Endothelial cell of umbilical vein (primary cell): ENCODE results near the gene ERBB4. TPM values are rescaled to one million over a fixed set of nuclear protein-coding genes. Genes with fewer than 3 reads are reported as not detected.

ENCODE experiments used
- BruUV-seq: library from RNA; stranded (reverse); fragments of 400-500 nt; replicated peaks from 2 replicates; lab custom pipeline; 2021; lab: Mats Ljungman, UMichigan
- CTCF ChIA-PET: fragments of 300-600, 350-600 bp; sonication (Branson Sonifier 250); formaldehyde crosslinking; loops from one replicate; lab custom pipeline; 2021; ENCODE audit warnings: antibody characterized with exemption, inconsistent platforms; lab: Charles Lee
- POLR2A ChIA-PET: fragments of 300-600, 350-600 bp; sonication (Branson Sonifier 250); formaldehyde crosslinking; loops from one replicate; lab custom pipeline; 2021; ENCODE audit warnings: antibody characterized with exemption, inconsistent platforms; lab: Charles Lee
- DNase-seq: peaks from one replicate; pipeline ENCODE4 v3.0.0-alpha.2; 2011; ENCODE audit warnings: low read depth, low spot score
- FAIRE-seq: peaks from 2 replicates; lab custom pipeline; 2011; peaks lifted over from hg19 to GRCh38; lab: Jason Lieb, UNC
- H2AFZ ChIP-seq: 2 replicates; pipeline ENCODE4 v1.6.0; 2012; ENCODE audit warnings: low read depth, low read length, control low read depth, inconsistent platforms
- H3K27ac ChIP-seq: 2 replicates; pipeline ENCODE4 v1.5.1; 2011; ENCODE audit warnings: low read depth, mild to moderate bottlenecking, control low read depth, low read length, moderate library complexity; ENCODE audit not compliant: insufficient read depth
- H3K27me3 ChIP-seq, 2 experiments: 2 replicates each; pipeline versions ENCODE4 v1.6.0 to v1.6.1; 2011; ENCODE audit warnings: low read length in 2 of 2, mixed read lengths in 1 of 2; ENCODE audit not compliant: control insufficient read depth in 2 of 2, insufficient read depth in 2 of 2
- H3K36me3 ChIP-seq, 2 experiments: 2 replicates in 1 of 2; 3 replicates in 1 of 2; pipeline ENCODE4 v1.5.1; 2011; ENCODE audit warnings: low read length in 2 of 2, mild to moderate bottlenecking in 1 of 2, moderate library complexity in 1 of 2; ENCODE audit not compliant: control insufficient read depth in 2 of 2, insufficient read depth in 2 of 2; ENCODE audit errors: extremely low read depth in 1 of 2
- H3K4me1 ChIP-seq: 3 replicates; pipeline ENCODE4 v1.5.1; 2011; ENCODE audit warnings: mild to moderate bottlenecking, low read length; ENCODE audit not compliant: control insufficient read depth, insufficient read depth; ENCODE audit errors: extremely low read depth
- H3K4me2 ChIP-seq: 2 replicates; pipeline ENCODE4 v1.6.1; 2011; ENCODE audit warnings: low read length, control low read depth, mixed read lengths; ENCODE audit not compliant: insufficient read depth
- H3K4me3 ChIP-seq, 3 experiments: fragments of 200-600 bp in 1 of 3; sonication (generic), shearing (Covaris generic) in 1 of 3; replicated peaks in 1 of 3; 2 replicates each; pipeline ENCODE4 v1.5.1; 2011 to 2016; ENCODE audit warnings: control low read depth in 3 of 3, low read length in 3 of 3, mild to moderate bottlenecking in 2 of 3, inconsistent platforms in 1 of 3, low read depth in 1 of 3, moderate library complexity in 1 of 3; ENCODE audit not compliant: insufficient read depth in 1 of 3
- H3K79me2 ChIP-seq: 2 replicates; pipeline ENCODE4 v1.6.0; 2012; ENCODE audit warnings: low read length, inconsistent platforms; ENCODE audit not compliant: control insufficient read depth, insufficient read depth
- H3K9ac ChIP-seq: replicated peaks from 2 replicates; pipeline ENCODE3; 2011; ENCODE audit warnings: low read length, control low read depth; ENCODE audit not compliant: insufficient read depth; ENCODE audit errors: extremely low read depth
- H3K9me1 ChIP-seq: replicated peaks from 3 replicates; pipeline ENCODE4 v1.6.0; 2011; ENCODE audit warnings: mild to moderate bottlenecking, low read length; ENCODE audit not compliant: control insufficient read depth, insufficient read depth; ENCODE audit errors: extremely low read depth
- H3K9me3 ChIP-seq: replicated peaks from 2 replicates; pipeline ENCODE4 v1.5.1; 2012; ENCODE audit warnings: low read length, inconsistent platforms; ENCODE audit not compliant: control insufficient read depth, insufficient read depth
- H4K20me1 ChIP-seq: replicated peaks from 2 replicates; pipeline ENCODE3; 2011; ENCODE audit warnings: mild to moderate bottlenecking, low read length; ENCODE audit not compliant: control insufficient read depth, insufficient read depth; ENCODE audit errors: extremely low read depth
- EZH2 ChIP-seq: IDR thresholded peaks from 2 replicates; pipeline ENCODE4 v1.6.1; 2012; ENCODE audit warnings: borderline replicate concordance, low read depth, mild to moderate bottlenecking, moderate library complexity, low read length, inconsistent platforms; ENCODE audit not compliant: severe bottlenecking
- JUN ChIP-seq: IDR thresholded peaks from 2 replicates; pipeline ENCODE4 v1.6.1; 2011; ENCODE audit warnings: borderline replicate concordance, low read depth; ENCODE audit not compliant: insufficient read length, insufficient read depth
- POLR2AphosphoS5 ChIP-seq: IDR thresholded peaks from 2 replicates; pipeline ENCODE4 v1.6.1; 2012; ENCODE audit warnings: low read depth, mild to moderate bottlenecking, control low read depth, low read length, moderate library complexity; ENCODE audit not compliant: insufficient read depth
- dilution Hi-C: fragments of 300-500 bp; cut with MboI; formaldehyde crosslinking; loops from one replicate; pipeline ENCODE4 v1.15.0; 2019; ENCODE audit warnings: low sequenced_read_pairs; ENCODE audit not compliant: extremely low pct_ligation_motif_present
- intact Hi-C: fragments of 100-400 bp; cut with micrococcal nuclease; formaldehyde crosslinking; loops from one replicate; pipeline ENCODE4 v1.10.0; 2022
- polyA plus RNA-seq, 4 experiments: library from polyadenylated mRNA; depleted of rRNA in 3 of 4; stranded (reverse) in 3 of 4; unstranded in 1 of 4; fragments of >200 nt; gene quantifications; 2 replicates each; pipeline versions ENCODE4 v1.2.1 to v1.2.3, GENCODE V29; 2011 to 2012; ENCODE audit warnings: missing spikeins in 1 of 4
- total RNA-seq: library from RNA; stranded (reverse); gene quantifications from 2 replicates; pipeline ENCODE4 v1.2.3, GENCODE V29; 2021

The ERBB4 gene
- total and polyA plus RNA-seq, 2 donors (not counting 3 experiments of a cell fraction or from before 2014, with no cell fraction given) = 0.01 to 0.27 TPM

- H3K27me3 ChIP-seq = no peaks in the 10 kb centered on the region
- no peak overlapping the region for H3K4me3 ChIP-seq
- no peaks in the 10 kb centered on the region for H3K9me1 ChIP-seq
- H3K4me1 ChIP-seq = peaks cover 2% of the 10 kb centered on the region
- dilution Hi-C loops (no loop called here), intact Hi-C loops (no loop called here)
- peak overlapping the region; percentile 23 for H3K9ac ChIP-seq
- DNase-seq (peak; percentile 4), FAIRE-seq (no peak)
- no TSS peak for BruUV-seq
- H4K20me1 ChIP-seq = no peaks in the 10 kb centered on the region
- H3K79me2 ChIP-seq = no peaks in the 10 kb centered on the region
- no peak overlapping the region for H3K27ac ChIP-seq
- H3K9me3 ChIP-seq = no peaks in the 10 kb centered on the region
- no peak overlapping the region for H3K4me2 ChIP-seq
- ChIA-PET CTCF (interaction anchor here (1.5 kb wide), 1 partner anchor 18 kb away, joined by 8 read pairs; no protein-coding TSS in a partner anchor), POLR2A (no interaction called here)
- no peak overlapping the region for H2AFZ ChIP-seq
- TF ChIP-seq POLR2AphosphoS5 (no peak), JUN (no peak), EZH2 (no peak)
- H3K36me3 ChIP-seq = no peaks in the 10 kb centered on the region
Measured at GRCh38 chr2:211437396-211437795, 1101.2 kb downstream of the ERBB4 start.

DNA sequence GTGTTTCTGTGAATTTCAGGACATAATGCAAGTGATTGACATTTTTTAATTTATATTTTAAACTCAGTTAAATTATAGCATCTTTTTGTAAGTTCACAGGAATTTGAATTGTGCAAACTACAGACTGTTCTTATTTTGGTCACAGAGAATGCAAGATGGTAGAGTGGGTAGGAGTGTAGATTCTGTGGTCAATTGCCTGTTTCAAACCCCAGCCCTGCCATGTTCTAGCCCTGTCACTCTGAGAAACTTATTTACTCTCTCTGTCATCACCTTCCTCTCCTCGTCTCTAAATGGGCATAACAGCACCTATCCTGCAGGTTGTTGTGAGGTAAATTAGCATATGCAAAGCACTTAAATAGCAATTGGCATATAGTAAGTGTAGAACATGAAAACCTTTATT is 1102.4 kb downstream of the ERBB4 start:
- no peak for TF ChIP-seq POLR2AphosphoS5
- BruUV-seq = no TSS peak
- no peak for FAIRE-seq
- H3K9ac ChIP-seq = no peak overlapping the region
- H2AFZ ChIP-seq = no peak overlapping the region
- no peak for DNase-seq
- no peaks in the 10 kb centered on the region for H3K79me2 ChIP-seq
- H4K20me1 ChIP-seq = no peaks in the 10 kb centered on the region
- H3K4me2 ChIP-seq = no peak overlapping the region
- no peak overlapping the region for H3K4me3 ChIP-seq
- H3K27me3 ChIP-seq = no peaks in the 10 kb centered on the region
- ChIA-PET POLR2A (no interaction called here), CTCF (no interaction called here)
- dilution Hi-C loops (no loop called here), intact Hi-C loops (no loop called here)
- H3K9me3 ChIP-seq = no peaks in the 10 kb centered on the region
- no peaks in the 10 kb centered on the region for H3K9me1 ChIP-seq
- no peaks in the 10 kb centered on the region for H3K36me3 ChIP-seq
- H3K4me1 ChIP-seq = peaks cover 2% of the 10 kb centered on the region
- no peak overlapping the region for H3K27ac ChIP-seq
